IMR-90 (cell line): ENCODE results near the gene USPL1. TPM values are rescaled to one million over a fixed set of nuclear protein-coding genes. Genes with fewer than 3 reads are reported as not detected.

Experiments
- ATAC-seq: fragments of 200-7000 bp; cut with Tn5 transposase; 2 replicates; pipeline ENCODE4 v1.9.1; 2020; ENCODE audit warnings: low read depth, mild to moderate bottlenecking, moderate library complexity
- BruUV-seq: library from RNA; stranded (reverse); fragments of 400-500 nt; replicated peaks from 2 replicates; lab custom pipeline; 2021; lab: Mats Ljungman, UMichigan
- CTCF ChIA-PET: fragments of 300-600 bp; formaldehyde crosslinking; extraction: SDS; loops from one replicate; lab custom pipeline; 2021; ENCODE audit warnings: antibody characterized with exemption; lab: Yijun Ruan, JAX
- POLR2A ChIA-PET: fragments of 300-600 bp; sonication (Branson Sonifier 250); formaldehyde crosslinking; loops from one replicate; lab custom pipeline; 2022; ENCODE audit warnings: antibody characterized with exemption; ENCODE audit not compliant: unreplicated experiment; lab: Charles Lee
- DNase-seq: peaks from one replicate; pipeline ENCODE4 v3.0.0; 2013
- H2AFZ ChIP-seq: replicated peaks from 2 replicates; pipeline ENCODE3; 2013; ENCODE audit warnings: low read length, mild to moderate bottlenecking; ENCODE audit not compliant: poor library complexity
- H2AK5ac ChIP-seq: 2 replicates; pipeline ENCODE4 v1.6.1; 2013; ENCODE audit warnings: low read depth, low read length, inconsistent platforms
- H2AK9ac ChIP-seq: replicated peaks from 2 replicates; pipeline ENCODE3; 2013; ENCODE audit warnings: mild to moderate bottlenecking, low read depth, low read length, moderate library complexity; ENCODE audit not compliant: poor library complexity
- H2BK120ac ChIP-seq: 2 replicates; pipeline ENCODE4 v1.6.1; 2013; ENCODE audit warnings: low read depth, low read length, inconsistent platforms
- H2BK15ac ChIP-seq: 3 replicates; pipeline ENCODE4 v1.6.1; 2013; ENCODE audit warnings: low read depth, low read length, inconsistent platforms
- H2BK20ac ChIP-seq: 2 replicates; pipeline ENCODE4 v1.6.1; 2013; ENCODE audit warnings: low read depth, mild to moderate bottlenecking, inconsistent platforms, low read length, moderate library complexity
- H2BK5ac ChIP-seq: 2 replicates; pipeline ENCODE4 v1.6.1; 2013; ENCODE audit warnings: mild to moderate bottlenecking, low read depth, low read length, inconsistent platforms; ENCODE audit not compliant: poor library complexity, severe bottlenecking
- H3K14ac ChIP-seq: replicated peaks from 2 replicates; pipeline ENCODE4 v1.6.1; 2013; ENCODE audit warnings: low read depth, low read length, inconsistent platforms
- H3K18ac ChIP-seq: 2 replicates; pipeline ENCODE4 v1.6.1; 2013; ENCODE audit warnings: low read depth, low read length, control low read depth
- H3K23ac ChIP-seq: 2 replicates; pipeline ENCODE4 v1.6.1; 2013; ENCODE audit warnings: low read depth, low read length, inconsistent platforms
- H3K27ac ChIP-seq: 2 replicates; pipeline ENCODE4 v1.5.1; 2013; ENCODE audit warnings: mild to moderate bottlenecking, control low read depth, low read length; ENCODE audit not compliant: insufficient read depth
- H3K27me3 ChIP-seq: 2 replicates; pipeline ENCODE4 v1.6.1; 2013; ENCODE audit warnings: low read length; ENCODE audit not compliant: control insufficient read depth, insufficient read depth
- H3K36me3 ChIP-seq: 2 replicates; pipeline ENCODE4 v1.6.1; 2013; ENCODE audit warnings: low read length, mixed read lengths; ENCODE audit not compliant: control insufficient read depth, insufficient read depth
- H3K4ac ChIP-seq: 2 replicates; pipeline ENCODE4 v1.6.1; 2013; ENCODE audit warnings: low read depth, low read length, inconsistent platforms
- H3K4me1 ChIP-seq: 2 replicates; pipeline ENCODE4 v1.6.1; 2013; ENCODE audit warnings: low read length, mixed read lengths; ENCODE audit not compliant: control insufficient read depth, insufficient read depth
- H3K4me2 ChIP-seq: 2 replicates; pipeline ENCODE4 v1.6.1; 2013; ENCODE audit warnings: low read depth, mild to moderate bottlenecking, control low read depth, low read length, moderate library complexity
- H3K4me3 ChIP-seq: 2 replicates; pipeline ENCODE4 v1.5.1; 2013; ENCODE audit warnings: low read depth, mild to moderate bottlenecking, control low read depth, low read length, moderate library complexity; ENCODE audit not compliant: insufficient read depth
- H3K56ac ChIP-seq: 2 replicates; pipeline ENCODE4 v1.6.1; 2013; ENCODE audit warnings: low read length, inconsistent platforms; ENCODE audit not compliant: insufficient read depth; ENCODE audit errors: extremely low read depth
- H3K79me1 ChIP-seq, 2 experiments: 2 replicates each; pipeline ENCODE4 v1.6.1; 2013; ENCODE audit warnings: low read length in 2 of 2, inconsistent platforms in 1 of 2, low read depth in 1 of 2
- H3K9ac ChIP-seq: 2 replicates; pipeline ENCODE4 v1.6.1; 2013; ENCODE audit warnings: low read depth, low read length, control low read depth
- H3K9me1 ChIP-seq: 2 replicates; pipeline ENCODE4 v1.6.1; 2013; ENCODE audit warnings: low read length, inconsistent platforms; ENCODE audit not compliant: insufficient read depth
- H3K9me3 ChIP-seq: 2 replicates; pipeline ENCODE4 v1.6.1; 2013; ENCODE audit warnings: low read length; ENCODE audit not compliant: control insufficient read depth, insufficient read depth
- H4K20me1 ChIP-seq: 2 replicates; pipeline ENCODE4 v1.6.1; 2013; ENCODE audit warnings: low read length, inconsistent platforms; ENCODE audit not compliant: insufficient read depth
- H4K5ac ChIP-seq: 2 replicates; pipeline ENCODE4 v1.6.1; 2013; ENCODE audit warnings: mild to moderate bottlenecking, low read depth, low read length, control low read depth
- H4K8ac ChIP-seq, 2 experiments: 2 replicates each; pipeline ENCODE4 v1.6.1; 2013; ENCODE audit warnings: low read depth in 2 of 2, low read length in 2 of 2, control low read depth in 1 of 2, inconsistent platforms in 1 of 2
- H4K91ac ChIP-seq: 2 replicates; pipeline ENCODE4 v1.6.1; 2013; ENCODE audit warnings: low read depth, low read length, inconsistent platforms; ENCODE audit not compliant: insufficient read depth
- CHD1 ChIP-seq: IDR thresholded peaks from 2 replicates; pipeline ENCODE4 v1.6.1; 2012; ENCODE audit warnings: low read depth, low read length, improper control_type of control experiment
- MAZ ChIP-seq: IDR thresholded peaks from 2 replicates; pipeline ENCODE4 v1.6.1; 2012; ENCODE audit warnings: low read depth, mild to moderate bottlenecking, low read length, improper control_type of control experiment, moderate library complexity, borderline replicate concordance
- MXI1 ChIP-seq: IDR thresholded peaks from 2 replicates; pipeline ENCODE4 v1.6.1; 2012; ENCODE audit warnings: low read depth, mild to moderate bottlenecking, low read length, moderate library complexity, borderline replicate concordance
- NFE2L2 ChIP-seq: fragments of 150-350 bp; IDR thresholded peaks from 2 replicates; pipeline ENCODE4 v1.6.1; 2016; ENCODE audit warnings: low read depth, mild to moderate bottlenecking, low read length
- WGBS, 2 experiments: methylation state at CpG; one replicate each; pipeline versions ENCODE4 v1.1.5 to v1.1.7; 2013; ENCODE audit warnings: missing lambda C conversion rate in 2 of 2; ENCODE audit not compliant: insufficient read length in 1 of 2; ENCODE audit errors: extremely low coverage in 2 of 2; 5-methylcytosine and 5-hydroxymethylcytosine counted together
- dilution Hi-C: fragments of 300-500 bp; cut with HindIII; formaldehyde crosslinking; loops from one replicate; pipeline ENCODE4 v1.14.3; 2018; ENCODE audit warnings: low sequenced_read_pairs; ENCODE audit not compliant: unreplicated experiment
- in situ Hi-C: fragments of 300-500 bp; cut with MboI; formaldehyde crosslinking; loops from 3 replicates; pipeline ENCODE4 v1.14.3; 2019; ENCODE audit warnings: low sequenced_read_pairs, inconsistent platforms, mixed read lengths
- intact Hi-C: fragments of 100-400 bp; cut with micrococcal nuclease; formaldehyde crosslinking; loops from 2 replicates; pipeline ENCODE4 v1.10.0; 2022
- polyA plus RNA-seq, 3 experiments: library from polyadenylated mRNA; depleted of rRNA; stranded (reverse); fragments of >200 nt; gene quantifications; 2 replicates each; pipeline ENCODE4 v1.2.3, GENCODE V29; 2012; ENCODE audit warnings: low replicate concordance in 1 of 3
- total RNA-seq: library from RNA; depleted of rRNA; stranded (reverse); fragments of >200 nt; gene quantifications from 2 replicates; pipeline ENCODE4 v1.2.3, GENCODE V29; 2012

Gene USPL1
- total and polyA plus RNA-seq, 2 of the 4 experiments (the other 2 are of a cell fraction): 12.1 to 15.4 TPM

DNA sequence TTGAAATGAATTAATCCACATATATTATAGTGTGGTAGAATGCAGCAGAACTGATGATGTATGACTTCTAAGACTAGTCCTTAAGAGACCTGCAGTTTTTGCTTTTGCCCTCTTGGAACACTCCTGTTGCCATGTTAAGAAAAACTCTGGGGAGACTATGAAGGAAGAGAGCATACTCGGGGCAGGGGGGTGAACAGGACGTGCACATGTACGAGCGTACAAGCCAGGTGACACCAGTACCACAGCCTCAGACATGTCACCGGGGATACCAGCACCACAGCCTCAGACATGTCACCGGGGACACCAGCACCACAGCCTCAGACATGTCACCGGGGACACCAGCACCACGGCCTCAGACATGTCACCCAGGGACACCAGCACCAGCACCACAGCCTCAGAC lies 15.9 kb upstream of the USPL1 start:
- TF ChIP-seq NFE2L2: no peak
- TF ChIP-seq CHD1: no peak
- no peak for TF ChIP-seq MXI1
- TF ChIP-seq MAZ: no peak
- no peak overlapping the region for H3K4ac ChIP-seq
- in situ Hi-C loops (no loop called here), intact Hi-C loops (no loop called here), dilution Hi-C loops (no loop called here)
- no peaks in the 10 kb centered on the region for H3K9me3 ChIP-seq
- H2BK5ac ChIP-seq: no peak overlapping the region
- H3K79me1 ChIP-seq: peaks cover 0 to 3% of the 10 kb centered on the region in 2 experiments; a peak in 1 of 4 replicates
- no peak overlapping the region for H4K91ac ChIP-seq
- H3K56ac ChIP-seq: no peak overlapping the region
- H3K4me1 ChIP-seq: peaks cover 2% of the 10 kb centered on the region; the same call in 1 of the 2 replicates
- H4K5ac ChIP-seq: no peak overlapping the region
- H3K9me1 ChIP-seq: no peaks in the 10 kb centered on the region
- H3K23ac ChIP-seq: no peak overlapping the region
- no peak overlapping the region for H3K14ac ChIP-seq
- H3K9ac ChIP-seq: no peak overlapping the region
- no peak overlapping the region for H3K4me3 ChIP-seq
- no peak overlapping the region for H2BK20ac ChIP-seq
- H3K27ac ChIP-seq: no peak overlapping the region
- no peak overlapping the region for H2BK120ac ChIP-seq
- H3K4me2 ChIP-seq: no peak overlapping the region
- H4K20me1 ChIP-seq: no peaks in the 10 kb centered on the region
- H2AFZ ChIP-seq: no peak overlapping the region
- no peak overlapping the region for H2AK9ac ChIP-seq
- no peak overlapping the region for H3K18ac ChIP-seq
- WGBS, 2 experiments: 92% methylated on average over 8 of the region's 8 CpGs; no CpG with 5 or more reads in 1 of the 2 experiments
- H3K36me3 ChIP-seq: no peaks in the 10 kb centered on the region
- no peak for DNase-seq
- H4K8ac ChIP-seq: no peak overlapping the region
- ChIA-PET POLR2A (no interaction called here), CTCF (no interaction called here)
- no peaks in the 10 kb centered on the region for H3K27me3 ChIP-seq
- ATAC-seq: no peak
- BruUV-seq: no TSS peak
- H2BK15ac ChIP-seq: no peak overlapping the region
- H2AK5ac ChIP-seq: peak overlapping the region; percentile 20; the same call in 1 of the 2 replicates
